Trophoblast cell (in vitro differentiated cells and primary cell): Measurements from ENCODE around the gene CNTN3.

Experiments used
- DNase-seq, 2 donors: peaks; one replicate each; pipeline ENCODE4 v3.0.0-alpha.2; 2016
- H2AFZ ChIP-seq: 2 replicates; pipeline ENCODE4 v1.6.1; 2013; ENCODE audit warnings: low read length, moderate library complexity, mild to moderate bottlenecking; ENCODE audit not compliant: insufficient read depth, poor library complexity
- H2AK5ac ChIP-seq: 2 replicates; pipeline ENCODE4 v1.6.1; 2013; ENCODE audit warnings: mild to moderate bottlenecking, low read length
- H2BK120ac ChIP-seq: 2 replicates; pipeline ENCODE4 v1.6.1; 2013; ENCODE audit warnings: low read length, mild to moderate bottlenecking, moderate library complexity; ENCODE audit not compliant: insufficient read depth, poor library complexity
- H2BK12ac ChIP-seq: 2 replicates; pipeline ENCODE4 v1.6.1; 2013; ENCODE audit warnings: mild to moderate bottlenecking, low read length, moderate library complexity
- H2BK5ac ChIP-seq: 2 replicates; pipeline ENCODE4 v1.6.1; 2013; ENCODE audit warnings: low read length, low read depth, moderate library complexity, mild to moderate bottlenecking; ENCODE audit not compliant: poor library complexity
- H3K14ac ChIP-seq: 2 replicates; pipeline ENCODE4 v1.6.1; 2013; ENCODE audit warnings: mild to moderate bottlenecking, low read length
- H3K18ac ChIP-seq: 2 replicates; pipeline ENCODE4 v1.6.1; 2013; ENCODE audit warnings: mild to moderate bottlenecking, low read length
- H3K23ac ChIP-seq: 2 replicates; pipeline ENCODE4 v1.6.1; 2013; ENCODE audit warnings: low read length
- H3K27ac ChIP-seq: 2 replicates; pipeline ENCODE4 v1.5.1; 2013; ENCODE audit warnings: low read depth, mild to moderate bottlenecking, inconsistent platforms, low read length, moderate library complexity
- H3K27me3 ChIP-seq: 2 replicates; pipeline ENCODE4 v1.6.1; 2013; ENCODE audit warnings: inconsistent platforms, mild to moderate bottlenecking, low read length, moderate library complexity; ENCODE audit not compliant: insufficient read depth
- H3K36me3 ChIP-seq, 2 experiments: 1 replicate in 1 of 2; 2 replicates in 1 of 2; pipeline ENCODE4 v1.6.1; 2013; ENCODE audit warnings: low read length in 2 of 2, mild to moderate bottlenecking in 2 of 2, moderate library complexity in 1 of 2; ENCODE audit not compliant: insufficient read depth in 2 of 2, control insufficient read depth in 1 of 2
- H3K4ac ChIP-seq: 2 replicates; pipeline ENCODE4 v1.6.1; 2013; ENCODE audit warnings: low read depth, mild to moderate bottlenecking, low read length, moderate library complexity
- H3K4me1 ChIP-seq, 2 experiments: 1 replicate in 1 of 2; 2 replicates in 1 of 2; pipeline ENCODE4 v1.6.1; 2013; ENCODE audit warnings: low read length in 2 of 2, mild to moderate bottlenecking in 2 of 2, moderate library complexity in 1 of 2; ENCODE audit not compliant: insufficient read depth in 2 of 2, control insufficient read depth in 1 of 2
- H3K4me2 ChIP-seq: 2 replicates; pipeline ENCODE4 v1.6.1; 2013; ENCODE audit warnings: inconsistent platforms, mild to moderate bottlenecking, low read length, moderate library complexity
- H3K4me3 ChIP-seq: 2 replicates; pipeline ENCODE4 v1.5.1; 2013; ENCODE audit warnings: mild to moderate bottlenecking, low read depth, low read length, inconsistent platforms
- H3K79me1 ChIP-seq: one replicate; pipeline ENCODE4 v1.6.1; 2013; ENCODE audit warnings: low read length
- H3K79me2 ChIP-seq: 2 replicates; pipeline ENCODE4 v1.6.1; 2013; ENCODE audit warnings: low read length, mild to moderate bottlenecking; ENCODE audit not compliant: control insufficient read depth, insufficient read depth, poor library complexity
- H3K9ac ChIP-seq: 2 replicates; pipeline ENCODE4 v1.6.1; 2013; ENCODE audit warnings: mild to moderate bottlenecking, low read length
- H3K9me3 ChIP-seq: 2 replicates; pipeline ENCODE4 v1.6.1; 2013; ENCODE audit warnings: low read depth, mild to moderate bottlenecking, control low read depth, inconsistent platforms, low read length; ENCODE audit not compliant: insufficient read depth
- H4K12ac ChIP-seq: 2 replicates; pipeline ENCODE4 v1.6.1; 2013; ENCODE audit warnings: low read depth, mild to moderate bottlenecking, low read length, moderate library complexity
- H4K8ac ChIP-seq: 2 replicates; pipeline ENCODE4 v1.6.1; 2013; ENCODE audit warnings: low read depth, mild to moderate bottlenecking, low read length, moderate library complexity
- H4K91ac ChIP-seq: one replicate; pipeline ENCODE4 v1.6.1; 2013; ENCODE audit warnings: low read depth, mild to moderate bottlenecking, low read length, moderate library complexity
- whole genome bisulfite sequencing: extraction: QIAGEN DNeasy Blood & Tissue Kit; methylation state at CpG from one replicate; pipeline ENCODE4 v1.1.7; 2013; ENCODE audit warnings: missing lambda C conversion rate; ENCODE audit not compliant: insufficient read length, insufficient coverage; ENCODE audit errors: extremely low coverage; 5-methylcytosine and 5-hydroxymethylcytosine counted together

The CNTN3 gene

DNA sequence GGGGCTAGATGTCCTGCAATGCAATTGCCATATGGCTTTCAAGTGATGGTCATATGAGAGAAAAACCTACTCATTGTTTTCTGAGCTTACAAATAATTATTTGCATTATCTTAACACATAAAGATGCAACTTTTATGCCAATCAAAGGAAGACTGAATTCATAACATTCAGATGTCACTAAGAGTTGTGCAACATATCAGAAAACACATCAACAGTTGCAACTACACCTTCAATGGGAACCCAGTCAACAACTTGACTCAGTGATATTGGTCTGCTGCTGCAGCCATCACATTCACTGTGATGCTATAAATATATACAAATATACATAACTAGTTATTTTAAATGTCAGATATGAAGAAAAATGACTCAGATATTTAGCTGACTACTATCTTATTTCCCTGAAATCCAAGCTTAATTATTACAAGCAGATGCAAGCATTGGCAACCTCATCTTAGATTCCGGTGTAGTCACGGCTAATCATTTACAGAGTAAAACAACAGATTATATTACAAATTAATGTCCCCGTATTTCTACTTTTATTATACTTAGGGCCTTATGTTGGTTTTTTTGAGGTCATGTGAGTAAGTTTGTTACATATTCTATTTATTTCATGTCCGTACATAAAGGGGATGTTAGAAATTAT is 23.7 kb downstream of the CNTN3 start:
- Histone ChIP-seq H3K9me3 (no peaks in the 10 kb centered on the region), H2AK5ac (no peak overlapping the region), H2BK5ac (no peak overlapping the region), H3K18ac (no peak overlapping the region), H3K27ac (no peak overlapping the region), H3K4me3 (no peak overlapping the region), H3K4me1 (no peaks in the 10 kb centered on the region), H3K4me2 (no peak overlapping the region), H3K27me3 (no peaks in the 10 kb centered on the region), H2AFZ (no peak overlapping the region), H3K79me2 (no peaks in the 10 kb centered on the region), H3K14ac (no peak overlapping the region), H3K36me3 (no peaks in the 10 kb centered on the region), H2BK12ac (no peak overlapping the region), H4K91ac (no peak overlapping the region), H3K4ac (no peak overlapping the region), H4K12ac (no peak overlapping the region), H3K9ac (no peak overlapping the region), H2BK120ac (no peak overlapping the region), H4K8ac (no peak overlapping the region), H3K79me1 (no peaks in the 10 kb centered on the region), H3K23ac (no peak overlapping the region)
- no peak for DNase-seq
- no CpG with 5 or more reads among the region's 4 CpGs for WGBS

DNA sequence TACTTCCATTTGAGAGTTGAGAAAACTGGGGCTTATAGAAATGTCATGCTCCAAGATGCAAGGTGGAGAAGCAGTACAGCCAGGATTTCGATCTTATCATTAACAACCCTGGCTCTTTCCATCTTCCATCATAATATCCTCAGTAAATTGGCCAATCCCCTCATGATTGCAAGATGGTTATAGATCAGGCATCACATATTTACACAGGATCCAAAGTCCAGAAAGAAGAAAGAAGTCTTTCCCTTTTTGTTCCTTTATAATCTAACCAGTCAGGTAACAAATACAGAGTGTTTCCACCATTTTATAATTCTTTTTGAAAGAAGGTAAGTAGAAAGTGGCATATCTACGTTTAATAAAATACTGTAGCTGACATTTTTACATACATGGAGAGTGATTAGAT is 29.7 kb downstream of the CNTN3 start:
- Histone ChIP-seq H3K4ac (no peak overlapping the region), H2AK5ac (no peak overlapping the region), H4K91ac (no peak overlapping the region), H3K9ac (no peak overlapping the region), H3K4me1 (no peaks in the 10 kb centered on the region), H3K27ac (no peak overlapping the region), H3K4me3 (no peak overlapping the region), H3K23ac (no peak overlapping the region), H2BK120ac (no peak overlapping the region), H3K9me3 (no peaks in the 10 kb centered on the region), H2BK5ac (no peak overlapping the region), H2AFZ (no peak overlapping the region), H4K8ac (no peak overlapping the region), H3K14ac (no peak overlapping the region), H3K18ac (no peak overlapping the region), H3K79me2 (no peaks in the 10 kb centered on the region), H3K79me1 (no peaks in the 10 kb centered on the region), H4K12ac (no peak overlapping the region), H2BK12ac (no peak overlapping the region), H3K36me3 (no peaks in the 10 kb centered on the region), H3K4me2 (no peak overlapping the region), H3K27me3 (no peaks in the 10 kb centered on the region)
- no peak for DNase-seq
- WGBS = no CpG with 5 or more reads among the region's 2 CpGs

GRCh38 chr3:74582982-74583381 is 31.5 kb downstream of the CNTN3 start:
- Histone ChIP-seq H2BK5ac (no peak overlapping the region), H3K79me1 (no peaks in the 10 kb centered on the region), H3K27ac (no peak overlapping the region), H3K36me3 (no peaks in the 10 kb centered on the region), H3K4ac (no peak overlapping the region), H3K9ac (no peak overlapping the region), H2BK120ac (no peak overlapping the region), H4K91ac (no peak overlapping the region), H2BK12ac (no peak overlapping the region), H3K9me3 (no peaks in the 10 kb centered on the region), H2AK5ac (no peak overlapping the region), H3K18ac (no peak overlapping the region), H4K12ac (no peak overlapping the region), H3K27me3 (no peaks in the 10 kb centered on the region), H4K8ac (no peak overlapping the region), H3K14ac (no peak overlapping the region), H3K4me2 (no peak overlapping the region), H3K23ac (no peak overlapping the region), H3K4me3 (no peak overlapping the region), H3K79me2 (no peaks in the 10 kb centered on the region), H3K4me1 (no peaks in the 10 kb centered on the region), H2AFZ (no peak overlapping the region)
- DNase-seq = no peak
- WGBS = no CpG with 5 or more reads among the region's 5 CpGs

DNA sequence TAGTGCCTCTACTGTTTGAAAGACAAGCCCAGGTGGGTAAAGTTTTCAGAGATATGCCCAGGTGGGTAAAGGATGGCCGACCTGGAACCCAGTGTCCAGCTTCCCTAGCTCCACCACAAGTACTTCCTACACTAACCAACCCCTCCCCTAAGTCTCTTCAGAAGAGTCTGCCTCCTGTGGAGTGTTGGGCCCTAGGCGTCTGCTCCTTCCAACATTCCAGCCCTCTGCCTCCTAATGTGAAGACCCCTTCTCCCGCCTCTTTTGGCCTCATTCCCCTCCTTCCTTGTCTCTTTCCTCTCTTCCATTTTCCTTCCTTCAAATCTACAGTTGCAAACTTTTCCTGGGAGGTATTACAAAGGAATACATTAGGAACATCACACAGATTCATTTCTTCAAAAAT is 38.6 kb downstream of the CNTN3 start:
- Histone ChIP-seq H4K8ac (no peak overlapping the region), H3K23ac (no peak overlapping the region), H3K4me1 (no peaks in the 10 kb centered on the region), H2BK120ac (no peak overlapping the region), H3K4ac (no peak overlapping the region), H4K91ac (no peak overlapping the region), H3K4me2 (no peak overlapping the region), H3K4me3 (no peak overlapping the region), H2BK5ac (no peak overlapping the region), H3K36me3 (no peaks in the 10 kb centered on the region), H3K27me3 (no peaks in the 10 kb centered on the region), H3K79me2 (no peaks in the 10 kb centered on the region), H3K79me1 (no peaks in the 10 kb centered on the region), H3K14ac (no peak overlapping the region), H3K27ac (no peak overlapping the region), H2AFZ (no peak overlapping the region), H3K9ac (no peak overlapping the region), H3K9me3 (no peaks in the 10 kb centered on the region), H2AK5ac (no peak overlapping the region), H2BK12ac (no peak overlapping the region), H4K12ac (no peak overlapping the region), H3K18ac (no peak overlapping the region)
- DNase-seq = no peak
- no CpG with 5 or more reads among the region's 3 CpGs for WGBS
